GM21447 (cell line): ENCODE data around the gene MAPRE2.
"Not testable (repeated sequence)": the region's sequence is repeated elsewhere in the genome, so short reads cannot be mapped to it uniquely, and the experiment has no call there.

Experiments
- ATAC-seq: cut with Tn5 transposase; IDR thresholded peaks from one replicate; pipeline ENCODE4 v1.9.1; 2021; ENCODE audit not compliant: unreplicated experiment

MAPRE2 gene

DNA sequence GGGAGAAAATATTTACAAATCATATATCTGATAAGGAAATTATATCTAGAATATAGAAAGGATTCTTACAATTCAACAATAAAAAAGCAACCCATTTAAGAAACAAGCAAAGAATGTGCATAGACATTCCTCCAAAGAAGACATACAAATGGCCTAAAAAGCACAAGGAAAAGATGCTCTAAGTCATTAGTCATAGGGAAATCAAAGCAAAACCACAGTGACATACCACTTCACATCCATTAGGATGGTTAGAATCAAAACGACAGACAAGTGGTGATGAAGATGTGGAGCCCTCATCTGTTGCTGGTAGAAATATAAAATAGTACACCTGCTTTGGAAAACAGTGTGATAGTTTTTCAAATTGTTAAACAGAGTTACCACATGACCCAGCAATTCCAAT lies 48.2 kb downstream of the MAPRE2 start:
- no peak for ATAC-seq

GRCh38 chr18:35089891-35090550 lies 48.8 kb downstream of the MAPRE2 start:
- ATAC-seq = no peak

GRCh38 chr18:35091841-35092240 lies 50.6 kb downstream of the MAPRE2 start:
- ATAC-seq = no peak

DNA sequence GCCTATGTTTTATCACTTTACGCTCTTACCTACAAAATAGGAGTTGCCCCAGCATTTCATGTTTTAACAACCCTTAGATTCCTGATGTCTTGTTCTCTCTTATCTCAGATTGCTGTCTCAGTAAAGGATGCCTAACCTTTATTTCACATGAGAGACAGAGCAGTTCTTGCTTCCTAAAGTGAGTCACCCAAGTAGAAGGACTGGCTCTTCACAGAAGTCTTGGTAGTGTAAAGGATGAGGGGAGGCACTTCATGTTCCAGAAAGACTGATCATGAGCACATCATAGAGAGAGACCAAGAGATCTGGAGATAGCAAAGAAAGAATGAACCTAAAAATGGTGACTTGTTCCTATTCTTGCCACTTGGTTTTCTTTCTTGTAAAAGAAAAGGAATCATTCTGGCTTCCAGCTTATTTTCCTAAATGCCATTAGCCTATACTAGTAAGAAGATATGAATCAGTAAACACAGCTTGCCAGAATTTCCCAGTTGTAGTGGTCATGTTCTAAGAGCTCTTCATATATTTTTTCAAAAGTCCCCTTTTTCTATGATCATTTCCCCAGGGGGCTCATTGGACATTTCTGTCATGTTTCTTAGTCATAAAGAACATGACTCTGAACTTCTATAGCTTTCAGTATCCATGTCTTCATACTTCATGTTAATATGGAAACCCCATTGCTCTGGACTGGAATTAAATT lies 54.9 kb downstream of the MAPRE2 start:
- ATAC-seq = peak; percentile 79

DNA sequence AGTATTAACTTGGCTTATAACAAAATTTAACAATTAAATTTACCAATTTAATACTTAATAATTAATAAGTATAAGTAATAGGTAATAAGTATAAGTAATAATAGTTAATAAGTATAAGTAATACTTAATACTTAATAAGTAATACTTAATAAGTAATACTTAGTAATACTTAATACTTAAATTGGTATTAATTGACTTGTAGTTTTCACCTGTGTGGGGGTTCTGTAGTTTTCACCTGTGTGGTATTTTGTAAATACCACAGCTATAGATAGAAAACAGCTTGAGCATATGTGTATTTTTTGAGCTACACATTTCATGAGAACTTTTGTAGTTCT lies 55.4 kb downstream of the MAPRE2 start:
- ATAC-seq = no peak

DNA sequence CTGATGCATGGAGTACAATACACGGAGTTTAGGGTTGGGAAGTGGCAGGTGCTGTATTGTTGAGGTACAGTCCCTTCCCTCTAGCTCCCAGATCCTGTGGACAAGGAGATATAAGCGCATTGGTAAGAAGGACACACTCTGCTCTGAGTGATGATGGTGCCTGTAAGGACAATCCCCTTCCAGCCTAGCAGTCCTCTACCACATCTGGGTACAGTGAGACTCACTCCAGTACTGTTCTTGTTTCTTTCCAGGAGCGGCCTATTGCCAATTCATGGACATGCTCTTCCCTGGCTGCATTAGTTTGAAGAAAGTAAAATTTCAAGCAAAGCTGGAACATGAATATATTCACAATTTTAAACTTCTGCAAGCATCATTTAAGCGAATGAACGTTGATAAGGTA lies 56.0 kb downstream of the MAPRE2 start:
- no peak for ATAC-seq

DNA sequence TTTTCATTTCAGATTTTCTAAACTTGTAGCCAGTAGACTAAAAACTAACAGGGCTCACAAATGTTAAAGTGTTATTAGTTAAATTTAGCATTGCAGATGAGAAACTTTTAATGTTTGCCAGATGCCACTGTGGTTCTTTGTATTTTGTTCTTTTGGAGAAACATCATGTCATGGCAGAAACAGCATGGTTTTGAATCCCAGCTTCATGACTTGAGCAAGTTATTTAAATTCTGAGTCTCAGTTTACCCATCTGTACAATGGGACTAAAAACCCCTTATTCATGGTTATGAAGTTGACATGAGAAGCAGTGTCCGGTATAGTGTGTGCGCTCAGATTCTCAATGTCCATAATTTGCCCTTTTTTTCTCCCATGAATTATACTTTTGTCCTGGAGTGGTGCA lies 56.5 kb downstream of the MAPRE2 start:
- ATAC-seq = no peak

DNA sequence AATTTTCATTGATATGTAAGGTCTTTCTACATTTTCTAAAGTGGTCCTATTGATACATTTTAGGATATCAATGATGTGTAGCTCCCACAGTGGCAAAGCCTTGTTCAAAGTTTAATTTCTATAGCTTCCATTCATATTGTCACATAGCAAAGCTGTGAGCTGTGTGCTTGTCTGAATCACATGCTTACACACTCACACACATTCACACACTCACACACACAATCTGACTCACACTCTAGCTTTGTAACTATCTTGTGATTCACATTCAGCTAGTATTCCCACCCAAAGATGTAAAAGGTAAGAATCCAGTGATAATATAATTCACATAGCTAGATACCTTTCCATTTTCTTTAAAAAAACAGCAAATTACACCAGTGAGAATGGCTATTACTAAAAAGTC lies 58.7 kb downstream of the MAPRE2 start:
- ATAC-seq = no peak

- ATAC-seq = no peak
These were observed 63.3 kb downstream of the MAPRE2 start for GRCh38 chr18:35104391-35105051.

DNA sequence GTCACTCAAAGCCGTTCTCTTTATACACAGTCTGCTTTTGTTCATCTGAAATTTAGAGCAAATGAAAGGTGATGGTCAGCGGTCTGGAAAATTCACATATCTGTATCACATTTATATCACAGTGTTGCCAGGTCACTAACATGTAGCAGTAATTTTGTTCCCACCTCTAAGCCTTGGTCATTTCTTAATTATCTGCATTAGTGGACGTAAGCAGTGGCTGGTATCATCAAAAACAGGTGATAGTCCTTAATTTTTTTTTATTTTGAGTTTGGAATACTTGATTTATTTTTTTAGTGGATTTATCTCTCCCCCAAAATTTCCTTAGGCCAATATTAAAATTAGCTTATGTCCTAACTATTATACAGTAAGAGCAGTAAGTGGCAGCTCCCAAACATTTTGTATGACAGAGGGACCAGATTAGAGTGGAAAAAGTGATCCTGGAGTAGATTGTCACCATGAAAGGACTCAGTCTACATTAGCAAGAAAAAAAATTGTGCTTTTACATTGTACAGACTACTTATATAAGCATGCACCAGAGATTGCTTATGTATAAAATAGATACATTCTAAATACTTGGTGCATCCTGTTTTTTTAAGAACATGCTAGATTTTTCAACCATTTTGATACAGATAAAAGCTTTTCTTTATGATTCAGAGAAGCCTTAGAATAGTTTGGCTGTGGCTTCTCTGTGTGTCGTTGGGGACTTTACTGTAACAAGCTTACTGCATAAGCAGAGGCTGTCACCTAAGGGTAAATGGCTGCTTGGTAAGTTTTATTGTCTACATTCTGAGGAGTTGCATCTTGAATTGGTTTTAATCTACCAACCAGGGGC lies 65.0 kb downstream of the MAPRE2 start:
- ATAC-seq = no peak

DNA sequence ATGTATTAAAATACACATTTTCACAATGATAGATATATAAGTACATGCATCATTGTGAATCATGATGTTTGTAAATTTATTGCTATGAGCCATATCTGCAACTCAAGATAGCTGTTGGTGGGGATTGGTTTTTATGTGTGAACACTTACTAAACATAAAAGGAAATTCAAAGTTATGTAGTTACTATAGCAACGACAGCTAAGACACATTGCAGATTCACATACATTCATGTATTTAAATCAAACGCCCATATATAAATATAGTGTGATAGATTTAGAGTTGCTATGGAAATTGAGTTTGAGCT lies 65.6 kb downstream of the MAPRE2 start:
- no peak for ATAC-seq

DNA sequence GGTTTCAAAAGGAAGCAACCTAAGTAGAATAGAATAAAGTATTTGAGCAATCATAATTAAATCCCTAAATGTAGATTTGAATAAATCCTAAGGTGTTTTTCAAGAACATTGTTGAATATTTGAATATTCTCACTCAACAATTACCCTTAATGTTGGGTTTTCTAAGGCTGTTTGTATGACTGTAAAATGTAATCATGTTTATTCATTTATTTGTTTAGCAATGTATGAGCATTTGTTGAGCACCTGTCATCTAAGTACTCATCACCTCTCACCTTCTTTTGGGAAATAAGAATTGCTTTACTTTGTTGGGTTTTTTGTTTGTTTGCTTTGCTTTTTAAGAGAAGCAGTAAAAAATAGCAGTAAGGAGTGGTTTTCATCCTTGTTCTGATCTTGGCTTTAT lies 66.0 kb downstream of the MAPRE2 start:
- no peak for ATAC-seq

DNA sequence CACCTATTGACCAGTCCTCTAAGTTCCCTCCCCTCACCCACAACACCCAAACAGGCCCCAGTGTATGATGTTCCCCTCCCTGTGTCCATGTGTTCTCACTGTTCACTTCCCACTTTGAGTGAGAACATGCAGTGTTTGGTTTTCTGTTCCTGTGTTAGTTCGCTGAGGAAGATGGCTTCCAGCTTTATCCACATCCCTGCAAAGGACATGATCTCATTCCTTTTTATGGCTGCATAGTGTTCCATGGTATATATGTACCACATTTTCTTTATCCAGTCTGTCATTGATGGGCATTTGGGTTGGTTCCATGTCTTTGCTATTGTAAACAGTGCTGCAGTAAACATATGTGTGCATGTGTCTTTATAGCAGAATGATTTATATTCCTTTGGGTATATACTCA lies 66.9 kb downstream of the MAPRE2 start:
- not testable (repeated sequence) for ATAC-seq

DNA sequence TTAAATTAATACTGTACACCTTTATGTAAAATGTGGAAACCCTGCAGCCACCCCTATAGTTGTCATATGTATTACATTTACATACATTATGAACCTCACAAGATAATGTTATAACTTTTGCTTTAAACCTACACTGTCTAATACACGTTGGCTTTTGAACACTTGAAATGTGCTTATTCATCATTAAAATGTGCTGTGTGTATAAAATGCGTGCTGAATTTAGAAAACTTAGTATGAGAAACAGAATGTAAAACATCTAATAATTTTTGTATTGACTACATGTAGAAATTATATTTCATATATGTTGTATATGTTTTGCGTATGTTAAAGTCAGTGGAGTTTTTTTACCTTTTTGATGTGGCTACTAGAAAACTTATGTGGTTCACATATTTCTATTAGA lies 68.8 kb downstream of the MAPRE2 start:
- ATAC-seq = no peak

DNA sequence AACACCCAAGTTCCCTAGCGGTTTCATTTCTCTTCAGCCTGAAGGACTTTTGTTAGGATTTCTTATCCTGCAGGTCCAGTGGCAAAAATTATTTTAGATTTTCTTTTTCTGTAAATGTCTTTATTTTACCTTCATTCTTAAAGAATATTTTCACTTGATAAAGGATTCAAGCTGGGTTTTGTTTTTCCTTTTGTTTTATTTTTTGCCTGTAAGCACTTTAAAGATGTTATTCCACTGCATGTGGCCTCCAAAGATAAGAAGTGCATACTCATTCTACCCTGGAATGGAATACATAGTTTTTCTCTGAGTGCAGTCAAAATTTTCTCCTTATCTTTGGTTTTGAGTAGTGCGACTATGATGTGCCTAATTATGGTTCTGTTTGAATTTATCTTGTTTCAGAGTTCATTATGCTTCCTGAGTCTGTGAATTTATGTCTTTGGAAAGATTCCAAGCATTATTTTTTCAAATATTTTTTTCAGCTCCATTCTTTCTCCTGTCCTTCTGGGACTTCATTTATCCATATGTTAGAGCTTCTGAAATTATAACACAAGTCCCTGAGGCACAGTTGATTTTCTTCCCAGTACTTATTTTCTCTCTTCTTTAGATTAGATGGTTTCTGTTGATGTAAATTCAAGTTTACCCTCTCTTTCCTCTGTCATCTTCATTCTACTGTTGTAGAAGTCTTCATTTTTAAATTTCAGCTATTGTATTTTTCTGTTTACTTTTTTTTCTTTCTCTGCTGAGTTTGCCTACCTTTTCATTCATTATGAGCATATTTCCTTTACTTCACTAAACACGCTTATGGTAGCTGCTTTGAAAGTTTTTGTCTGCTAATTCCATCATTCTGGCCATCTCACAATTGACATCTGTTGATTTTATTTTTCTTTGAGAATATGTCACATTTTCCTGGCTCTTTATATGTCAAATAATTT lies 69.6 kb downstream of the MAPRE2 start:
- no peak for ATAC-seq

GRCh38 chr18:35112696-35113095 lies 71.5 kb downstream of the MAPRE2 start:
- no peak for ATAC-seq

GRCh38 chr18:35114305-35114704 lies 73.1 kb downstream of the MAPRE2 start:
- ATAC-seq = no peak

DNA sequence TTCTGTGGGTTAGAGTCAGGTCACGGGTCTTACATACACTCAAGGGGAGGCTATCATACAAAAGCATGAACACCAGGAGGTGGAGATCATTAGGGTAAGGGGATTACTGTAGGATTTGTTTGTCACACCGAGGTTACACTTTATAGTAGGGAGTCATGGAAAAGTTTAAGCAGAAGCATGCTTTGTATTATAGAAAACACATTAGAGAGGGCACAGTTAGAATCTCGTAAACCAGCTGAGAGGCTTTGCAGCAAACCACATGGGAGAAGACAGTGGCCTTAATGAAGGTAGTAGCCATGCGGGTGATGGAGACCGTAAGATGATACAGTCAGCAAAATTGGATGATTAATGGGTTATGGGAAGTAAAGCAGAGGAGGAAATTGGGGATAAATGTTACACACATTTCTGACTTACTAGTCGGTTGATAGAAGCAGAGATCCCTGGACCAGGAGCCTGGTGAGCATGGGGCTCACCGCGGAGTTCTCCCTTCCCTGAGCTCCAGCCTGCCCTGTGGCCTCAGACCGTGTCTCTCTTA lies 75.6 kb downstream of the MAPRE2 start:
- no peak for ATAC-seq

GRCh38 chr18:35117372-35117771 lies 76.2 kb downstream of the MAPRE2 start:
- ATAC-seq = no peak

GRCh38 chr18:35117951-35118411 lies 76.8 kb downstream of the MAPRE2 start:
- ATAC-seq = no peak
